Thyroid gland (tissue), 4 donors: ENCODE measurements around the gene PPP4R2. TPM values are rescaled to one million over a fixed set of nuclear protein-coding genes. Genes with fewer than 3 reads are reported as not detected.

Experiments used
- DNase-seq, 2 donors: peaks; one replicate each; pipeline ENCODE4 v3.0.0-alpha.2; 2019
- H3K27ac ChIP-seq, 3 donors: fragments of 200-600 bp; sonication (generic); 1 replicate in 2 of 3; 2 replicates in 1 of 3; pipeline ENCODE4 v1.5.1; 2016 to 2019; ENCODE audit warnings: mild to moderate bottlenecking in 1 of 3, moderate library complexity in 1 of 3
- H3K27me3 ChIP-seq: fragments of 200-600 bp; sonication (generic); one replicate; pipeline ENCODE4 v1.5.1; 2019
- H3K36me3 ChIP-seq, 2 donors: fragments of 200-600 bp; sonication (generic); one replicate each; pipeline ENCODE4 v1.5.1; 2016 to 2019
- H3K4me1 ChIP-seq, 2 donors: fragments of 200-600 bp; sonication (generic); one replicate each; pipeline ENCODE4 v1.5.1; 2017 to 2019
- H3K4me3 ChIP-seq, 3 donors: fragments of 200-600 bp; sonication (generic); replicated peaks in 1 of 3; 1 replicate in 2 of 3; 2 replicates in 1 of 3; pipeline ENCODE4 v1.5.1; 2016; ENCODE audit warnings: mild to moderate bottlenecking in 1 of 3
- H3K9me3 ChIP-seq: fragments of 200-600 bp; sonication (generic); one replicate; pipeline ENCODE4 v1.5.1; 2017
- POLR2A ChIP-seq, 2 donors: fragments of 450-650 bp; IDR thresholded peaks; one replicate each; pipeline ENCODE4 v1.6.1; 2017; ENCODE audit warnings: antibody characterized with exemption in 2 of 2, mild to moderate bottlenecking in 2 of 2, moderate library complexity in 1 of 2
- WGBS, 2 donors: methylation state at CpG; one replicate each; pipeline ENCODE4 v1.1.5; 2017; 5-methylcytosine and 5-hydroxymethylcytosine counted together
- intact Hi-C: fragments of 100-400 bp; cut with DNase I; formaldehyde crosslinking; loops from one replicate; pipeline ENCODE4 v1.15.1; 2023
- total RNA-seq, 4 donors: library from RNA; depleted of rRNA; stranded (reverse); fragments of >200 nt; gene quantifications; one replicate each; pipeline ENCODE4 v1.2.3, GENCODE V29; 2016
- TF ChIP-seq, protein P1 (sequence below), 6 experiments: fragments of 200-600 bp in 3 of 6; fragments of 450-650 bp in 3 of 6; sonication (generic) in 3 of 6; IDR thresholded peaks; one replicate each; pipeline ENCODE4 v1.5.1; 2016 to 2019; ENCODE audit warnings: antibody characterized with exemption in 6 of 6, mild to moderate bottlenecking in 2 of 6, inconsistent platforms in 1 of 6, moderate library complexity in 1 of 6

Gene PPP4R2
- total RNA-seq, 4 donors from 2014 or later = 51.5 to 71.3 (median 66.0) TPM

GRCh38 chr3:72974956-72975355, 21.7 kb upstream of the PPP4R2 start:
- no peaks in the 10 kb centered on the region for H3K36me3 ChIP-seq
- H3K27ac ChIP-seq = no peak overlapping the region
- 89 to 96% methylated on average over 4 of the region's 4 CpGs for WGBS, 2 donors
- no peaks in the 10 kb centered on the region for H3K4me1 ChIP-seq
- H3K27me3 ChIP-seq = no peaks in the 10 kb centered on the region
- intact Hi-C loops = no loop called here
- no peak overlapping the region for H3K4me3 ChIP-seq
- TF ChIP-seq, protein P1, sequence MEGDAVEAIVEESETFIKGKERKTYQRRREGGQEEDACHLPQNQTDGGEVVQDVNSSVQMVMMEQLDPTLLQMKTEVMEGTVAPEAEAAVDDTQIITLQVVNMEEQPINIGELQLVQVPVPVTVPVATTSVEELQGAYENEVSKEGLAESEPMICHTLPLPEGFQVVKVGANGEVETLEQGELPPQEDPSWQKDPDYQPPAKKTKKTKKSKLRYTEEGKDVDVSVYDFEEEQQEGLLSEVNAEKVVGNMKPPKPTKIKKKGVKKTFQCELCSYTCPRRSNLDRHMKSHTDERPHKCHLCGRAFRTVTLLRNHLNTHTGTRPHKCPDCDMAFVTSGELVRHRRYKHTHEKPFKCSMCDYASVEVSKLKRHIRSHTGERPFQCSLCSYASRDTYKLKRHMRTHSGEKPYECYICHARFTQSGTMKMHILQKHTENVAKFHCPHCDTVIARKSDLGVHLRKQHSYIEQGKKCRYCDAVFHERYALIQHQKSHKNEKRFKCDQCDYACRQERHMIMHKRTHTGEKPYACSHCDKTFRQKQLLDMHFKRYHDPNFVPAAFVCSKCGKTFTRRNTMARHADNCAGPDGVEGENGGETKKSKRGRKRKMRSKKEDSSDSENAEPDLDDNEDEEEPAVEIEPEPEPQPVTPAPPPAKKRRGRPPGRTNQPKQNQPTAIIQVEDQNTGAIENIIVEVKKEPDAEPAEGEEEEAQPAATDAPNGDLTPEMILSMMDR (IDR thresholded peaks at IDR 0.05) = no peak
- no peak for TF ChIP-seq POLR2A (IDR thresholded peaks at IDR 0.05)
- H3K9me3 ChIP-seq = no peaks in the 10 kb centered on the region
- no peak for DNase-seq

GRCh38 chr3:72976281-72976741, 20.3 kb upstream of the PPP4R2 start:
- Histone ChIP-seq H3K36me3 (no peaks in the 10 kb centered on the region), H3K4me1 (no peaks in the 10 kb centered on the region), H3K27me3 (no peaks in the 10 kb centered on the region), H3K27ac (no peak overlapping the region), H3K4me3 (no peak overlapping the region), H3K9me3 (no peaks in the 10 kb centered on the region)
- WGBS, 2 donors = 84 to 92% methylated on average over 1 of the region's 1 CpG
- no peak for TF ChIP-seq POLR2A (IDR thresholded peaks at IDR 0.05)
- TF ChIP-seq, protein P1 (IDR thresholded peaks at IDR 0.05) = no peak
- intact Hi-C loops = no loop called here
- DNase-seq = no peak

DNA sequence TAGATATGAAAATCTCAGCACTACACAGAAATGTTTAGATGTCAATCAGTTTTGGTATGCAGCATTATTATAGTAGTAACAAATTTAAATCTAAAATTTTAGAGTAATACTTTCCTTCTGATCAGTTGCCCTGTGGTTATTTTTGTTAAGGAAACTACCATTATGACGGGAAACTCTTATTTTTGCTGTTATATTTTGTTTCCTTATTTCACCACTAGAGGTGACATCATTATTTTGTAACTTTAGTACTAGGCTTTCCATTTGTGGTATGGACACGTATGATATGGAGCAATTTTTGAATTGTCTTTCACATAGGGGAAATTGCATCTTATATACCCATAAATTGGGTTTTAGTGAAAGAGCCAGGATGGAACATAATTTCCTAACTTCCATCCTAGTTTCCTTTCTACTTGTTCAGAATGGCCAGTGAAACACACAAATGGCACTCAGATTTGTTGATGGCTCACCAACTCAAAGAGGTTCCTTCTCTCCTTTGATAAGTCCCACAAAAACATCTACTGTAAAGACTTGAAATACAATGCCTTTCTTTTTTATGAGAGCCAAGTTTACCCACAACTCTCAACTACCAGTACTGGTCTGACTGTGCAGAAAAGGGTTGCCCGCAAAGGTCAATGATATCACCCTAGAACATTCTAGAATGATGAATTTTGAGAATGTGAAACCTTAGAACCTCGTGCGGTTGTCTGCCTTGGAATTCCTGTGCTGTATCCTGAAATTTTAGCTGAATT, 19.4 kb upstream of the PPP4R2 start:
- DNase-seq = no peak
- Histone ChIP-seq H3K4me3 (no peak overlapping the region), H3K27me3 (no peaks in the 10 kb centered on the region), H3K36me3 (no peaks in the 10 kb centered on the region), H3K27ac (no peak overlapping the region), H3K4me1 (no peaks in the 10 kb centered on the region), H3K9me3 (no peaks in the 10 kb centered on the region)
- intact Hi-C loops = no loop called here
- WGBS, 2 donors = 78 to 83% methylated on average over 5 of the region's 5 CpGs
- TF ChIP-seq, protein P1 (IDR thresholded peaks at IDR 0.05) = peak in 1 of 6 experiments; percentile 6
- no peak for TF ChIP-seq POLR2A (IDR thresholded peaks at IDR 0.05)

- no peak overlapping the region for H3K27ac ChIP-seq
- no peak overlapping the region for H3K4me3 ChIP-seq
- H3K4me1 ChIP-seq = no peaks in the 10 kb centered on the region
- no peaks in the 10 kb centered on the region for H3K27me3 ChIP-seq
- no peaks in the 10 kb centered on the region for H3K36me3 ChIP-seq
- TF ChIP-seq POLR2A (IDR thresholded peaks at IDR 0.05) = no peak
- intact Hi-C loops = no loop called here
- WGBS, 2 donors = 89 to 96% methylated on average over 3 of the region's 3 CpGs
- DNase-seq = no peak
- no peaks in the 10 kb centered on the region for H3K9me3 ChIP-seq
Measured at GRCh38 chr3:72982609-72983366, 13.8 kb upstream of the PPP4R2 start.

- H3K27me3 ChIP-seq = no peaks in the 10 kb centered on the region
- 88 to 100% methylated on average over 1 of the region's 1 CpG for WGBS, 2 donors
- DNase-seq = no peak
- intact Hi-C loops = no loop called here
- no peak overlapping the region for H3K4me3 ChIP-seq
- no peaks in the 10 kb centered on the region for H3K4me1 ChIP-seq
- H3K27ac ChIP-seq = no peak overlapping the region
- H3K36me3 ChIP-seq = no peaks in the 10 kb centered on the region
- H3K9me3 ChIP-seq = no peaks in the 10 kb centered on the region
- TF ChIP-seq, protein P1 (IDR thresholded peaks at IDR 0.05) = no peak
- no peak for TF ChIP-seq POLR2A (IDR thresholded peaks at IDR 0.05)
Measured at GRCh38 chr3:72985576-72985975, 11.0 kb upstream of the PPP4R2 start.
